ENCODE measurements around the gene SFXN2. TPM values are rescaled to one million over a fixed set of nuclear protein-coding genes. Genes with fewer than 3 reads are reported as not detected.

The SFXN2 gene
- total RNA-seq, 5 donors from 2014 or later (not counting 1 experiment from before 2014, with no cell fraction given) = 9.2 to 32.6 (median 22.6) TPM

- H3K4me1 ChIP-seq (ENCODE audit: control insufficient read depth in 1 of 2, extremely low read depth in 1 of 2, insufficient read depth in 2 of 2, low read length in 2 of 2) = peaks cover 30 to 43% of the 10 kb centered on the region in 2 experiments
- ATAC-seq (replicated peaks in 1 of 4) (no peak), DNase-seq (peak in 1 of 35 experiments; percentile 45)
- H3K27me3 ChIP-seq (replicated peaks in 1 of 2; ENCODE audit: control insufficient read depth in 2 of 2, extremely low read depth in 1 of 2, insufficient read depth in 2 of 2, low read length in 1 of 2) = no peaks in the 10 kb centered on the region
- Mint-ChIP-seq H3K27ac (peak overlapping the region; percentile 90 to 96), H3K9me3 (no peaks in the 10 kb centered on the region), H3K4me1 (peaks cover 42 to 60% (median 50%) of the 10 kb centered on the region in 3 donors), H3K27me3 (no peaks in the 10 kb centered on the region), H3K36me3 (peaks cover 2% of the 10 kb centered on the region), H3K4me3 (peak overlapping the region; percentile 72 to 78 (median 74))
- H3K4me3 ChIP-seq (ENCODE audit: control insufficient read depth in 1 of 2, extremely low read depth in 1 of 2, low read length in 1 of 2) = peak overlapping the region; percentile 6 to 35
- WGBS (ENCODE audit: insufficient coverage) = 84% methylated on average over 5 of the region's 8 CpGs
- H3K27ac ChIP-seq (ENCODE audit: low read length) = peak overlapping the region; percentile 67
- POLR2A ChIA-PET = interaction anchor here (0.5 to 1.2 kb wide), 4 partner anchors 32 to 91 kb away, joined by 3 to 5 read pairs (median 3); partner anchors contain the start of gene ARL3 (in 1 of the 2)
- CTCF ChIA-PET = interaction anchor here (0.5 to 1.7 kb wide), 5 partner anchors 11 to 61 kb away, joined by 3 to 4 read pairs (median 3); no protein-coding TSS in a partner anchor
- no peaks in the 10 kb centered on the region for H3K9me3 ChIP-seq
- no peaks in the 10 kb centered on the region for H3K36me3 ChIP-seq (ENCODE audit: control insufficient read depth in 2 of 2, extremely low read depth in 1 of 2, insufficient read depth in 1 of 2, low read length in 1 of 2)
Measured at GRCh38 chr10:102675011-102675665, 39.3 kb upstream of the SFXN2 start.

GRCh38 chr10:102675666-102676533 lies 38.5 kb upstream of the SFXN2 start:
- peaks cover 5% of the 10 kb centered on the region for H3K36me3 Mint-ChIP-seq
- Histone ChIP-seq H3K4me3 (ENCODE audit: control insufficient read depth in 1 of 2, extremely low read depth in 1 of 2, low read length in 1 of 2) (peak overlapping the region in 1 of 2 donors; percentile 12), H3K27me3 (replicated peaks in 1 of 2; ENCODE audit: control insufficient read depth in 2 of 2, extremely low read depth in 1 of 2, insufficient read depth in 2 of 2, low read length in 1 of 2) (no peaks in the 10 kb centered on the region), H3K9me3 (no peaks in the 10 kb centered on the region), H3K36me3 (ENCODE audit: control insufficient read depth in 2 of 2, extremely low read depth in 1 of 2, insufficient read depth in 1 of 2, low read length in 1 of 2) (no peaks in the 10 kb centered on the region), H3K27ac (ENCODE audit: low read length) (peak overlapping the region; percentile 67), H3K4me1 (ENCODE audit: control insufficient read depth in 1 of 2, extremely low read depth in 1 of 2, insufficient read depth in 2 of 2, low read length in 2 of 2) (peaks cover 30 to 42% of the 10 kb centered on the region in 2 experiments)
- peak overlapping the region in 2 of 3 donors; percentile 21 to 78 for H3K4me3 Mint-ChIP-seq
- peak overlapping the region; percentile 90 to 96 for H3K27ac Mint-ChIP-seq
- H3K9me3 Mint-ChIP-seq = no peaks in the 10 kb centered on the region
- peaks cover 42 to 62% (median 50%) of the 10 kb centered on the region in 3 donors for H3K4me1 Mint-ChIP-seq
- 65% methylated on average over 7 of the region's 16 CpGs for WGBS (ENCODE audit: insufficient coverage)
- H3K27me3 Mint-ChIP-seq = no peaks in the 10 kb centered on the region
- ATAC-seq (replicated peaks in 1 of 4) (no peak), DNase-seq (peak in 1 of 35 experiments; percentile 38)
- ChIA-PET CTCF (interaction anchor here in 1 of 2 donors (0.6 to 1.7 kb wide), 5 partner anchors 12 to 277 kb away, joined by 3 to 4 read pairs (median 3); partner anchors contain the start of genes ARL3 and SFXN2), POLR2A (interaction anchor here (0.5 to 1.2 kb wide), 5 partner anchors 9 to 91 kb away, joined by 3 to 5 read pairs (median 3); partner anchors contain the start of gene ARL3 (in 1 of the 2))

- Mint-ChIP-seq H3K27me3 (no peaks in the 10 kb centered on the region), H3K27ac (peak overlapping the region; percentile 72 to 96), H3K36me3 (peaks cover 7% of the 10 kb centered on the region), H3K4me1 (peaks cover 47 to 67% (median 53%) of the 10 kb centered on the region in 3 donors), H3K4me3 (peak overlapping the region in 1 of 3 donors; percentile 78), H3K9me3 (no peaks in the 10 kb centered on the region)
- H3K27ac ChIP-seq (ENCODE audit: low read length) = no peak overlapping the region
- CTCF ChIA-PET = interaction anchor here in 1 of 2 donors (0.6 to 0.8 kb wide), 3 partner anchors 18 to 278 kb away, joined by 3 to 4 read pairs (median 3); partner anchors contain the start of genes ARL3 and SFXN2
- H3K4me3 ChIP-seq (ENCODE audit: control insufficient read depth in 1 of 2, extremely low read depth in 1 of 2, low read length in 1 of 2) = no peak overlapping the region
- DNase-seq (no peak), ATAC-seq (replicated peaks in 1 of 4) (no peak)
- H3K4me1 ChIP-seq (ENCODE audit: control insufficient read depth in 1 of 2, extremely low read depth in 1 of 2, insufficient read depth in 2 of 2, low read length in 2 of 2) = peaks cover 34 to 46% of the 10 kb centered on the region in 2 experiments
- no peaks in the 10 kb centered on the region for H3K27me3 ChIP-seq (replicated peaks in 1 of 2; ENCODE audit: control insufficient read depth in 2 of 2, extremely low read depth in 1 of 2, insufficient read depth in 2 of 2, low read length in 1 of 2)
- H3K9me3 ChIP-seq = no peaks in the 10 kb centered on the region
- H3K36me3 ChIP-seq (ENCODE audit: control insufficient read depth in 2 of 2, extremely low read depth in 1 of 2, insufficient read depth in 1 of 2, low read length in 1 of 2) = no peaks in the 10 kb centered on the region
- 86% methylated on average over 1 of the region's 9 CpGs for WGBS (ENCODE audit: insufficient coverage)
- POLR2A ChIA-PET = interaction anchor here (0.7 to 1.1 kb wide), 2 partner anchors 10 to 31 kb away, joined by 3 to 4 read pairs; no protein-coding TSS in a partner anchor
Measured at GRCh38 chr10:102676534-102677315, 37.7 kb upstream of the SFXN2 start.

GRCh38 chr10:102677331-102678067 lies 36.9 kb upstream of the SFXN2 start:
- Mint-ChIP-seq H3K27me3 (no peaks in the 10 kb centered on the region), H3K9me3 (no peaks in the 10 kb centered on the region), H3K27ac (peak overlapping the region; percentile 27 to 66), H3K36me3 (peaks cover 13% of the 10 kb centered on the region), H3K4me3 (no peak overlapping the region), H3K4me1 (peaks cover 55 to 73% (median 60%) of the 10 kb centered on the region in 3 donors)
- DNase-seq = no peak
- WGBS (ENCODE audit: insufficient coverage) = 93% methylated on average over 8 of the region's 9 CpGs
- ChIA-PET POLR2A (interaction anchor here in 1 of 2 donors (0.6 to 0.9 kb wide), 2 partner anchors 9 to 226 kb away, joined by 3 read pairs; partner anchors contain the start of gene C10orf95), CTCF (interaction anchor here in 1 of 2 donors (0.6 kb wide), 2 partner anchors 22 to 872 kb away, joined by 3 to 4 read pairs; no protein-coding TSS in a partner anchor)
- H3K27me3 ChIP-seq (replicated peaks in 1 of 2; ENCODE audit: control insufficient read depth in 2 of 2, extremely low read depth in 1 of 2, insufficient read depth in 2 of 2, low read length in 1 of 2) = no peaks in the 10 kb centered on the region
- peaks cover 0 to 4% of the 10 kb centered on the region in 2 donors for H3K36me3 ChIP-seq (ENCODE audit: control insufficient read depth in 2 of 2, extremely low read depth in 1 of 2, insufficient read depth in 1 of 2, low read length in 1 of 2)
- no peak for ATAC-seq (replicated peaks in 1 of 4)
- no peak overlapping the region for H3K27ac ChIP-seq (ENCODE audit: low read length)
- no peak overlapping the region for H3K4me3 ChIP-seq (ENCODE audit: control insufficient read depth in 1 of 2, extremely low read depth in 1 of 2, low read length in 1 of 2)
- no peaks in the 10 kb centered on the region for H3K9me3 ChIP-seq
- H3K4me1 ChIP-seq (ENCODE audit: control insufficient read depth in 1 of 2, extremely low read depth in 1 of 2, insufficient read depth in 2 of 2, low read length in 2 of 2) = peaks cover 40 to 53% of the 10 kb centered on the region in 2 experiments

- H3K9me3 Mint-ChIP-seq = no peaks in the 10 kb centered on the region
Measured at GRCh38 chr10:102678068-102678400, 36.4 kb upstream of the SFXN2 start.

More at GRCh38 chr10:102678068-102678400, 36.4 kb upstream of the SFXN2 start:
- peaks cover 13% of the 10 kb centered on the region for H3K36me3 Mint-ChIP-seq
- Histone ChIP-seq H3K27ac (ENCODE audit: low read length) (no peak overlapping the region), H3K9me3 (no peaks in the 10 kb centered on the region), H3K27me3 (replicated peaks in 1 of 2; ENCODE audit: control insufficient read depth in 2 of 2, extremely low read depth in 1 of 2, insufficient read depth in 2 of 2, low read length in 1 of 2) (no peaks in the 10 kb centered on the region), H3K4me1 (ENCODE audit: control insufficient read depth in 1 of 2, extremely low read depth in 1 of 2, insufficient read depth in 2 of 2, low read length in 2 of 2) (peaks cover 40 to 49% of the 10 kb centered on the region in 2 experiments), H3K36me3 (ENCODE audit: control insufficient read depth in 2 of 2, extremely low read depth in 1 of 2, insufficient read depth in 1 of 2, low read length in 1 of 2) (peaks cover 0 to 4% of the 10 kb centered on the region in 2 donors), H3K4me3 (ENCODE audit: control insufficient read depth in 1 of 2, extremely low read depth in 1 of 2, low read length in 1 of 2) (no peak overlapping the region)
- no peak overlapping the region for H3K4me3 Mint-ChIP-seq
- H3K4me1 Mint-ChIP-seq = peaks cover 55 to 69% (median 56%) of the 10 kb centered on the region in 3 donors
- CTCF ChIA-PET = interaction anchor here in 1 of 2 donors (0.6 kb wide), 2 partner anchors 21 to 872 kb away, joined by 3 to 4 read pairs; no protein-coding TSS in a partner anchor
- WGBS (ENCODE audit: insufficient coverage) = 97% methylated on average over 9 of the region's 9 CpGs
- no peaks in the 10 kb centered on the region for H3K27me3 Mint-ChIP-seq
- ATAC-seq (replicated peaks in 1 of 4) (no peak), DNase-seq (no peak)
- POLR2A ChIA-PET = interaction anchor here in 1 of 2 donors (0.6 to 0.9 kb wide), 2 partner anchors 8 to 226 kb away, joined by 3 read pairs; partner anchors contain the start of gene C10orf95
- peak overlapping the region in 1 of 2 donors; percentile 27 for H3K27ac Mint-ChIP-seq

Measured in T-cell (primary cell).